ENCODE measurements around the gene ZFP64. TPM values are rescaled to one million over a fixed set of nuclear protein-coding genes. Genes with fewer than 3 reads are reported as not detected.

ZFP64 gene
- total and polyA plus RNA-seq, 2 donors (not counting 3 experiments of a cell fraction or from before 2014, with no cell fraction given), result 31.7 to 35.4 TPM

DNA sequence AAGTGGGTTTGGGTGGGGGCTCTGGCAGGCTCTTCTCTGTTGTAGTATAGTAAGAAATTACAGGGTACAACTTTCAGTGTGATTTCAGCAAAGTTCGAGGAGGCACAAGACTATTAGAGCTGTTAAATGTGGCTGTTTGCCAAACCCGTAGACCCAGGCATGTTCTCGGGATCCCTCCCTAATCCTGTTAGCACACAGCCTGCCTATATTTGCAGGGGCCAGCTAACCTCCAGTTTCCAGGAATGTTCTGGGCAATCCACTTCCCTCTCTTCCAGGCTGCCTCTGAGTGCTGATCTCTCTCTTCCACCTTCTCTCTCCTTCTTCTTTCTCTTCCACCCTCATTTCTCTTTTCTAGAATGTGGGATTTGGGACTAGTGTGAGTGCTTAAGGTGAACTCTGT, 34.8 kb upstream of the ZFP64 start:
- Histone ChIP-seq H3K4me3 (replicated peaks in 1 of 3; ENCODE audit: insufficient read depth in 1 of 3, low read depth in 1 of 3, low read length in 3 of 3) (no peak overlapping the region), H2AFZ (ENCODE audit: low read depth, low read length) (no peak overlapping the region), H3K4me2 (ENCODE audit: insufficient read depth, low read length) (no peak overlapping the region), H3K36me3 (ENCODE audit: control insufficient read depth in 2 of 2, extremely low read depth in 1 of 2, insufficient read depth in 2 of 2, low read length in 2 of 2) (no peaks in the 10 kb centered on the region), H3K79me2 (ENCODE audit: control insufficient read depth, insufficient read depth, low read length) (no peaks in the 10 kb centered on the region), H3K27me3 (ENCODE audit: control insufficient read depth in 2 of 2, insufficient read depth in 2 of 2, low read length in 2 of 2) (peaks cover 2% of the 10 kb centered on the region in 2 experiments), H3K9me3 (replicated peaks; ENCODE audit: control insufficient read depth, insufficient read depth, low read length) (no peaks in the 10 kb centered on the region), H3K9me1 (replicated peaks; ENCODE audit: control insufficient read depth, extremely low read depth, insufficient read depth, low read length) (no peaks in the 10 kb centered on the region), H3K9ac (replicated peaks; ENCODE audit: extremely low read depth, insufficient read depth, low read length) (no peak overlapping the region), H3K4me1 (ENCODE audit: control insufficient read depth, extremely low read depth, insufficient read depth, low read length) (no peaks in the 10 kb centered on the region), H4K20me1 (replicated peaks; ENCODE audit: control insufficient read depth, extremely low read depth, insufficient read depth, low read length) (no peaks in the 10 kb centered on the region), H3K27ac (ENCODE audit: insufficient read depth, low read depth, low read length) (no peak overlapping the region)
- POLR2A ChIA-PET, result no interaction called here
- FAIRE-seq, result no peak
- no peak for DNase-seq (ENCODE audit: low read depth, low spot score)
- intact Hi-C loops (cut with micrococcal nuclease) (no loop called here), dilution Hi-C loops (cut with MboI; ENCODE audit: extremely low pct_ligation_motif_present, low sequenced_read_pairs) (no loop called here)
- no TSS peak for BruUV-seq (replicated peaks)
- CTCF ChIA-PET, result interaction anchor here (1.1 kb wide), 1 partner anchor 98 kb away, joined by 3 read pairs; no protein-coding TSS in a partner anchor
- TF ChIP-seq POLR2A (IDR thresholded peaks at IDR 0.05; ENCODE audit: low read depth, low read length) (no peak), JUN (IDR thresholded peaks at IDR 0.05; ENCODE audit: borderline replicate concordance, insufficient read depth, insufficient read length, low read depth) (no peak), MYC (IDR thresholded peaks at IDR 0.05; ENCODE audit: low read depth, low read length) (no peak), POLR2AphosphoS5 (IDR thresholded peaks at IDR 0.05; ENCODE audit: insufficient read depth, low read depth, low read length) (no peak), GATA2 (IDR thresholded peaks at IDR 0.05; ENCODE audit: insufficient read depth, insufficient read length, low read depth, low read length) (no peak), FOS (IDR thresholded peaks at IDR 0.05; ENCODE audit: borderline replicate concordance, insufficient read depth, low read length) (no peak), EZH2 (IDR thresholded peaks at IDR 0.05; ENCODE audit: borderline replicate concordance, low read depth, low read length, severe bottlenecking) (no peak)
- TF ChIP-seq, protein P1, sequence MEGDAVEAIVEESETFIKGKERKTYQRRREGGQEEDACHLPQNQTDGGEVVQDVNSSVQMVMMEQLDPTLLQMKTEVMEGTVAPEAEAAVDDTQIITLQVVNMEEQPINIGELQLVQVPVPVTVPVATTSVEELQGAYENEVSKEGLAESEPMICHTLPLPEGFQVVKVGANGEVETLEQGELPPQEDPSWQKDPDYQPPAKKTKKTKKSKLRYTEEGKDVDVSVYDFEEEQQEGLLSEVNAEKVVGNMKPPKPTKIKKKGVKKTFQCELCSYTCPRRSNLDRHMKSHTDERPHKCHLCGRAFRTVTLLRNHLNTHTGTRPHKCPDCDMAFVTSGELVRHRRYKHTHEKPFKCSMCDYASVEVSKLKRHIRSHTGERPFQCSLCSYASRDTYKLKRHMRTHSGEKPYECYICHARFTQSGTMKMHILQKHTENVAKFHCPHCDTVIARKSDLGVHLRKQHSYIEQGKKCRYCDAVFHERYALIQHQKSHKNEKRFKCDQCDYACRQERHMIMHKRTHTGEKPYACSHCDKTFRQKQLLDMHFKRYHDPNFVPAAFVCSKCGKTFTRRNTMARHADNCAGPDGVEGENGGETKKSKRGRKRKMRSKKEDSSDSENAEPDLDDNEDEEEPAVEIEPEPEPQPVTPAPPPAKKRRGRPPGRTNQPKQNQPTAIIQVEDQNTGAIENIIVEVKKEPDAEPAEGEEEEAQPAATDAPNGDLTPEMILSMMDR (IDR thresholded peaks at IDR 0.05; ENCODE audit: extremely low read depth in 1 of 2, insufficient read depth in 1 of 2, low read depth in 1 of 2, low read length in 2 of 2), result no peak
- TF ChIP-seq, protein P2, sequence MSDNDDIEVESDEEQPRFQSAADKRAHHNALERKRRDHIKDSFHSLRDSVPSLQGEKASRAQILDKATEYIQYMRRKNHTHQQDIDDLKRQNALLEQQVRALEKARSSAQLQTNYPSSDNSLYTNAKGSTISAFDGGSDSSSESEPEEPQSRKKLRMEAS (IDR thresholded peaks at IDR 0.05; ENCODE audit: insufficient read depth, insufficient read length), result no peak
